COLO829 (cell line): ENCODE results near the gene IFNA21.
"Not testable (repeated sequence)": the region's sequence is repeated elsewhere in the genome, so short reads cannot be mapped to it uniquely, and the experiment has no call there.

ENCODE experiments used
- DNase-seq: peaks from one replicate; pipeline ENCODE4 v3.0.0; 2012; ENCODE audit warnings: low spot score

Gene IFNA21

DNA sequence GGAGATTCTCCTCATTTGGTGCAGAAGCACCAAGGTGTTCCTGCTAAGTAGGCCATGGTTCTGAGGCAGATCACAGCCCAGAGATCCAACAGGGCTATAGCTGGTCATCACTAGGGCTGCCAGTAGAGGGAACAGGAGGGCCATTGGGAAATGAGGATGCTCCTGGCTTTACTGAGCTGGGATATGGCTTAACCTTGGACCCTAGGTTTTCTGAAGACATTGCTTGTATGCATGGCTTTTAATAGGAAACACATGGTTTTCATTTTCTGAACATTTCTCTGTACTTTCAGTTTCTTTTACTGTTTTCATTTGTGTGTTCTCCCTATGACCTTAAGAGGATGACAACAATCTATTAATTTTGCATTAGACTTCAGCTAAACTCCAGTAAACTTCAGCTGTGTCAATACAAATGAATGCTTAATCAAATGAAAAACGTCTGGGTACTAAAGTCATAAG is 25.0 kb downstream of the IFNA21 start, which contains the start of gene IFNW1:
Gene IFNW1 (minus strand): TSS at position 406 of the 456 bp plus-strand sequence. CDS start 262 bp downstream, at position 144.
- no peak for DNase-seq

DNA sequence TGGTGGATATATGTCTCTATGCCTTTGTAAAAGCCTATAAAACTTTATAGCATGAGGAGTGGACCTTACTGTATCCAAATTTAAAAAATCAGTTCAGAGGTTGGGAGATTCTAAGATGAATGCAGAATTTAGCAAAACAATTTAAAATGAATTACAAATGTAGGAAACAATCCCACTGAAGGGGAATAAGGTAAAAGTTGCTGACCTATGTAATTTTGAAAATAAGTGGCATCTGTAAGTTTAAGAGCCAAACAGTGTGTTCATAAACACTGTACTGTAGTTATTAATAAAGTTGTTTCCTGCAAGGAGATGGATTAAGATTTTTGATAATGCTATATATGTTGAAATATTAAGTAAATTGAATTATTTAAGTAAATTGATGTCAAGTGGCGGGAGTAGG is 29.4 kb downstream of the IFNA21 start:
- no peak for DNase-seq

DNA sequence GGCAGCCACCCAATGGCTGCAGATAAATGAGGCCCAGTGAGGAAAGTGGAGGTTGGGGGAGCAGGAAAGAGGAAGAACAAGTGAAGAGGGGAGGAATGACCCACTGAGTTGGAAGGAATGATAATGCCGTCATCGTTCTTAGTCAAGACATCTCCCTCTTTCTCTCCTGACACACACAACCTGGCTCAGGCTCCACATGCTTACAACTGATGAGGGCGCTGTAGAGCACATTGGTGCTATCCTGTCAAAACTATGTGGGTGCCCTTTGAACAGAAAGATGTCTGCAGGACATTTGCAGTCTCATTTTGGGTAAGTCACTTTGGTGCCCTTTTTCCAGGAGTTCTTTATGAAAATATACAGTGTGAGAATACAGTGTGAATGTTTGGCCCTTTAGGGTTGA is 30.7 kb downstream of the IFNA21 start:
- no peak for DNase-seq

- not testable (repeated sequence) for DNase-seq
Observed at GRCh38 chr9:21128186-21128585, 38.3 kb downstream of the IFNA21 start.

GRCh38 chr9:21121595-21122251 is 44.7 kb downstream of the IFNA21 start:
- no peak for DNase-seq

- DNase-seq, result no peak
Observed at GRCh38 chr9:21121079-21121478, 45.4 kb downstream of the IFNA21 start.

DNA sequence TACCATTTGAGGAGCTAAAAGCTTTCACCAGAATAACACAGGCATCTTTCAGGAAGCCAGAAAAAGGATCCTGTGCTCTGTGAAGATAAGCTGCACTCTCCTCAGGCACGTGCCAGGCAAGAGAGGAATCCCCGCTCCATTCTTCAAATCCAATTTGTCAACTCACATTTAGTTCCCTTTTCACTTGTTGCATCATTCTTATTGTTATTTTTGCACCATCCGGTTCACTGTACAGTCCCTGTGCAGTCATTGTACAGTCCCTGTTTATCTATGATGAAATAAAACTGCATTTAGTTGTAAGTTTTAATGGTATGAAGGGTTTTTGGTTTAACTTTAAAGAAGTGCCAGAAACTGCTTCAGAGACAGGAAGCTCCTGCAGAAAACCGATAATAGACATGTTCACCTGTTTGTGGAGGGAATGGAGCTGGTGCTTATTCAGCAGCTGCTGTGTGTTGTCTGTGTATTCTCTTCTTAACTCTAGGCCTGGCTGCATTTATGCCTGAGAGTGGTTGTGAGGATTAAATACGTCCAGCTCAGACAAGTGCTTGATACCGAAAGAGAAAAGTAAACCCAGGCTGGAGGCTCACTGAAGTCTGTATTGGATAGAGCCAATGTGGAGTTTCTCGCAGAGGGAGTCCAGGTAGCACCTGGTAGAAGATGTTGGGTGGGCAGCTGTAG is 47.2 kb downstream of the IFNA21 start:
- DNase-seq, result no peak
